Uterus (tissue), 2 donors: ENCODE results near the gene MGAT2.
"Not testable (repeated sequence)": the region's sequence is repeated elsewhere in the genome, so short reads cannot be mapped to it uniquely, and the experiment has no call there.

ENCODE experiments used
- POLR2A ChIP-seq, 2 donors: fragments of 450-650 bp; IDR thresholded peaks; one replicate each; pipeline ENCODE4 v1.6.1; 2016; ENCODE audit warnings: antibody characterized with exemption in 2 of 2, mild to moderate bottlenecking in 1 of 2, moderate library complexity in 1 of 2
- TF ChIP-seq, protein P1 (sequence below), 4 experiments: fragments of 200-600 bp in 2 of 4; fragments of 450-650 bp in 2 of 4; sonication (generic) in 2 of 4; IDR thresholded peaks; one replicate each; pipeline ENCODE4 v1.5.1; 2016 to 2019; ENCODE audit warnings: antibody characterized with exemption in 4 of 4, mild to moderate bottlenecking in 2 of 4, moderate library complexity in 1 of 4

DNA sequence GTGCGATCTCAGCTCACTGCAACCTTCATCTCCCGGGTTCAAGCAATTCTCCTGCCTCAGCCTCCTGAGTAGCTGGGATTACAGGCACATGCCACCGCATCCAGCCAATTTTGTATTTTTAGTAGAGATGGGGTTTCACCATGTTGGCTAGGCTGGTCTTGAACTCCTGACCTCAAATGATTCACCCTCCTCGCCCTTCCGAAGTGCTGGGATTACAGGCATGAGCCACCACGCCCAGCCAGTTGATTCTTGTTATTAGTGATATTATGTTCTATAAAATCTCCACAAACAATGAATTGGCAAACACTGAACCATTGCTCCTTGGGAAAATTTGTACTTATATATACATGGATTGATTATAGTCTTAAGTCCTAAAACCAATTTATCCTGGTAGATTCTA lies 36.9 kb downstream of the MGAT2 start:
- TF ChIP-seq, protein P1, sequence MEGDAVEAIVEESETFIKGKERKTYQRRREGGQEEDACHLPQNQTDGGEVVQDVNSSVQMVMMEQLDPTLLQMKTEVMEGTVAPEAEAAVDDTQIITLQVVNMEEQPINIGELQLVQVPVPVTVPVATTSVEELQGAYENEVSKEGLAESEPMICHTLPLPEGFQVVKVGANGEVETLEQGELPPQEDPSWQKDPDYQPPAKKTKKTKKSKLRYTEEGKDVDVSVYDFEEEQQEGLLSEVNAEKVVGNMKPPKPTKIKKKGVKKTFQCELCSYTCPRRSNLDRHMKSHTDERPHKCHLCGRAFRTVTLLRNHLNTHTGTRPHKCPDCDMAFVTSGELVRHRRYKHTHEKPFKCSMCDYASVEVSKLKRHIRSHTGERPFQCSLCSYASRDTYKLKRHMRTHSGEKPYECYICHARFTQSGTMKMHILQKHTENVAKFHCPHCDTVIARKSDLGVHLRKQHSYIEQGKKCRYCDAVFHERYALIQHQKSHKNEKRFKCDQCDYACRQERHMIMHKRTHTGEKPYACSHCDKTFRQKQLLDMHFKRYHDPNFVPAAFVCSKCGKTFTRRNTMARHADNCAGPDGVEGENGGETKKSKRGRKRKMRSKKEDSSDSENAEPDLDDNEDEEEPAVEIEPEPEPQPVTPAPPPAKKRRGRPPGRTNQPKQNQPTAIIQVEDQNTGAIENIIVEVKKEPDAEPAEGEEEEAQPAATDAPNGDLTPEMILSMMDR (IDR thresholded peaks at IDR 0.05), result not testable (repeated sequence)
- not testable (repeated sequence) for TF ChIP-seq POLR2A (IDR thresholded peaks at IDR 0.05)
